Mesangial cell (primary cell): ENCODE data around the gene KLHL2. TPM values are rescaled to one million over a fixed set of nuclear protein-coding genes. Genes with fewer than 3 reads are reported as not detected.

Source experiments
- total RNA-seq: library from RNA; depleted of rRNA; stranded (reverse); fragments of >200 nt; gene quantifications from 2 replicates; pipeline ENCODE4 v1.2.3, GENCODE V29; 2015

Gene KLHL2
- total RNA-seq: 8.8 and 10.6 TPM in 2 replicates

GRCh38 chr4:165207431-165208220, at the start of gene KLHL2:
Gene KLHL2 (plus strand): TSS chr4:165207561. CDS start chr4:165207877, 316 bp downstream.

GRCh38 chr4:165327211-165328100, 120.1 kb downstream of the KLHL2 start, which contains the start of gene MSMO1:
Gene MSMO1 (plus strand): TSS chr4:165327669. CDS start chr4:165333371, 5,702 bp downstream.

Other genes with a start within 250 kb of the KLHL2 start
- gene TRIM61, start 229.9 kb upstream of the KLHL2 start, total RNA-seq: 0.25 and 0.33 TPM in 2 replicates
- gene TRIM60, start 175.6 kb upstream of the KLHL2 start, total RNA-seq: not detected in 2 replicates
- not detected in 2 replicates for gene TRIM75, start 153.7 kb upstream of the KLHL2 start, total RNA-seq
- gene TMEM192, start 94.7 kb upstream of the KLHL2 start, total RNA-seq: 8.0 and 9.6 TPM in 2 replicates
- gene MSMO1, start 120.1 kb downstream of the KLHL2 start, total RNA-seq: 110 and 129 TPM in 2 replicates
- 17.8 and 29.4 TPM in 2 replicates for gene CPE, start 171.4 kb downstream of the KLHL2 start, total RNA-seq